ENCODE data around the gene SLC30A3.

SLC30A3 gene

GRCh38 chr2:27261926-27262298 lies 935 bp downstream of the SLC30A3 start:
- DNase-seq = no peak

GRCh38 chr2:27261241-27261925 lies 1.5 kb downstream of the SLC30A3 start:
- DNase-seq = peak in 1 of 58 donors; percentile 4

- DNase-seq = no peak
Measured at GRCh38 chr2:27258051-27258450, 4.8 kb downstream of the SLC30A3 start.

- DNase-seq = no peak
Measured at GRCh38 chr2:27256855-27257454, 5.9 kb downstream of the SLC30A3 start.

GRCh38 chr2:27255660-27256059 lies 7.2 kb downstream of the SLC30A3 start:
- DNase-seq = no peak

GRCh38 chr2:27255187-27255586 lies 7.7 kb downstream of the SLC30A3 start:
- no peak for DNase-seq

- DNase-seq = no peak
Measured at GRCh38 chr2:27251766-27252165, 11.1 kb downstream of the SLC30A3 start.

- DNase-seq = no peak
Measured at GRCh38 chr2:27250652-27251379, 12.0 kb downstream of the SLC30A3 start.

- DNase-seq = peak in 12 of 58 donors; percentile 3 to 32 (median 9)
Measured at GRCh38 chr2:27249891-27250651, 12.8 kb downstream of the SLC30A3 start.

GRCh38 chr2:27249159-27249890 lies 13.5 kb downstream of the SLC30A3 start:
- no peak for DNase-seq

GRCh38 chr2:27247893-27248292 lies 15.0 kb downstream of the SLC30A3 start:
- no peak for DNase-seq

- DNase-seq = no peak
Measured at GRCh38 chr2:27245626-27246025, 17.2 kb downstream of the SLC30A3 start.

GRCh38 chr2:27245116-27245515 lies 17.7 kb downstream of the SLC30A3 start:
- no peak for DNase-seq

- DNase-seq = no peak
Measured at GRCh38 chr2:27243391-27244130, 19.3 kb downstream of the SLC30A3 start.

- no peak for DNase-seq
Measured at GRCh38 chr2:27242614-27242951, 20.3 kb downstream of the SLC30A3 start.

- DNase-seq = no peak
Measured at GRCh38 chr2:27241761-27242613, 20.9 kb downstream of the SLC30A3 start.

- DNase-seq = no peak
Measured at GRCh38 chr2:27240406-27240805, 22.4 kb downstream of the SLC30A3 start.

- no peak for DNase-seq
Measured at GRCh38 chr2:27238976-27239375, 23.9 kb downstream of the SLC30A3 start.

GRCh38 chr2:27237341-27237945 lies 25.4 kb downstream of the SLC30A3 start:
- no peak for DNase-seq
